NB4 (cell line): ENCODE results near the gene VWA2.

Experiments
- MYC ChIP-seq: IDR thresholded peaks from 2 replicates; pipeline ENCODE4 v1.6.1; 2011; ENCODE audit warnings: low read depth, low read length
- POLR2A ChIP-seq: IDR thresholded peaks from 2 replicates; pipeline ENCODE4 v1.6.1; 2011; ENCODE audit warnings: mild to moderate bottlenecking; ENCODE audit not compliant: insufficient read length; ENCODE audit errors: extremely low read depth
- TF ChIP-seq, protein P1 (sequence below): IDR thresholded peaks from one replicate; pipeline ENCODE4 v1.5.1; 2012; ENCODE audit warnings: low read depth, low read length
- TF ChIP-seq, protein P2 (sequence below): IDR thresholded peaks from 2 replicates; pipeline ENCODE4 v1.6.1; 2011; ENCODE audit warnings: low read depth, low read length

DNA sequence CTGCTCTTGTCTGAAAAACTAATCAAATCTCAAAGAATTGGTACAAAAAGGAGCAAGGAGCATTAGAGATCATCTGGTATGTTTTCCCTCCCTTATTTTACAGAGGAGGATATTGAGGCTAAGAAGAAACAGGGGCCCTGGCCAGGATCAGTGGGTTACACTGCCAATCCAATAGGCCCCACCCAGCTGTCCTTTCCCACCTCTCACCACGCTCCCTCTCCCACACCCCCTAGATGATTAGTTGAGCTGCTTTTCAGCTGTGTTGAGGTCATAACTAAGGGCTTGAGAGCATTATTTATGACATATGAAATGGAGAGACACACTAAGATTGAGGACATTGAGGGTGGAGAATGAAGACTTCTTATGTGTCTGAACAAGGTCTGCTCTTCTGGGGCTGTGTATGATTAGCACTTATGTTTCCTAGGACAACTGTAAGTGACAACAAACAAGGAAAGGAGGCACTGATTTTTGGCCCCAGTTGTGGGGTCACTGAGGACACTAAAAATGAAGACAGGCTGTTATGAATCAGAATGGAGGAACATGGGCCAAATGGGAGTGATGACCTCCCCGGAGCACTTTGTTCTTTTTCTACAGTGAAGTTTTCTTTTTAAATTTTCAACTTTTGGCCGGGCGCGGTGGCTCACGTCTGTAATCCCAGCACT, 26.5 kb downstream of the VWA2 start:
- TF ChIP-seq, protein P1, sequence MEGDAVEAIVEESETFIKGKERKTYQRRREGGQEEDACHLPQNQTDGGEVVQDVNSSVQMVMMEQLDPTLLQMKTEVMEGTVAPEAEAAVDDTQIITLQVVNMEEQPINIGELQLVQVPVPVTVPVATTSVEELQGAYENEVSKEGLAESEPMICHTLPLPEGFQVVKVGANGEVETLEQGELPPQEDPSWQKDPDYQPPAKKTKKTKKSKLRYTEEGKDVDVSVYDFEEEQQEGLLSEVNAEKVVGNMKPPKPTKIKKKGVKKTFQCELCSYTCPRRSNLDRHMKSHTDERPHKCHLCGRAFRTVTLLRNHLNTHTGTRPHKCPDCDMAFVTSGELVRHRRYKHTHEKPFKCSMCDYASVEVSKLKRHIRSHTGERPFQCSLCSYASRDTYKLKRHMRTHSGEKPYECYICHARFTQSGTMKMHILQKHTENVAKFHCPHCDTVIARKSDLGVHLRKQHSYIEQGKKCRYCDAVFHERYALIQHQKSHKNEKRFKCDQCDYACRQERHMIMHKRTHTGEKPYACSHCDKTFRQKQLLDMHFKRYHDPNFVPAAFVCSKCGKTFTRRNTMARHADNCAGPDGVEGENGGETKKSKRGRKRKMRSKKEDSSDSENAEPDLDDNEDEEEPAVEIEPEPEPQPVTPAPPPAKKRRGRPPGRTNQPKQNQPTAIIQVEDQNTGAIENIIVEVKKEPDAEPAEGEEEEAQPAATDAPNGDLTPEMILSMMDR = no peak
- TF ChIP-seq MYC (no peak), POLR2A (no peak)
- TF ChIP-seq, protein P2, sequence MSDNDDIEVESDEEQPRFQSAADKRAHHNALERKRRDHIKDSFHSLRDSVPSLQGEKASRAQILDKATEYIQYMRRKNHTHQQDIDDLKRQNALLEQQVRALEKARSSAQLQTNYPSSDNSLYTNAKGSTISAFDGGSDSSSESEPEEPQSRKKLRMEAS = no peak
